ENCODE data around the gene ENOSF1. TPM values are rescaled to one million over a fixed set of nuclear protein-coding genes. Genes with fewer than 3 reads are reported as not detected.
A peak's percentile ranks its signal among the peaks of the same experiment; 100 is the strongest.
"Not testable (repeated sequence)": the region's sequence is repeated elsewhere in the genome, so short reads cannot be mapped to it uniquely, and the experiment has no call there.

Gene ENOSF1
- total RNA-seq = 32.7 and 34.8 TPM in 2 replicates
- 7.6 TPM for total RNA-seq (2013)
- polyA plus RNA-seq = 2.2 and 8.0 TPM in 2 replicates
- polyA minus RNA-seq = 4.5 and 5.2 TPM in 2 replicates

GRCh38 chr18:712401-713134 lies at the start of gene ENOSF1:
ENOSF1 (minus strand) TSS chr18:712630; CDS start chr18:712587, 43 bp downstream.
- H3K27ac Mint-ChIP-seq = peak within 1 kb of the TSS; percentile 82

GRCh38 chr18:759864-760263 lies 47.4 kb upstream of the ENOSF1 start:
- not testable (repeated sequence) for H3K79me2 ChIP-seq (ENCODE audit: control insufficient read depth, insufficient read depth, low read length)

More at GRCh38 chr18:712401-713134, at the start of gene ENOSF1:
- TF ChIP-seq CTCF (IDR thresholded peaks at IDR 0.05) = peak; percentile 52
- TF ChIP-seq EZH2 (IDR thresholded peaks at IDR 0.05; ENCODE audit: borderline replicate concordance, insufficient read depth, low read depth, low read length, poor library complexity, severe bottlenecking) = no peak
- ATAC-seq (ENCODE audit: low read depth) = peak; percentile 90
- Histone ChIP-seq H3K27me3 (replicated peaks in 1 of 4; ENCODE audit: control extremely low read depth in 1 of 4, control insufficient read depth in 3 of 4, insufficient read depth in 4 of 4, low read length in 3 of 4) (peaks cover 0 to 15% (median 0%) of the 10 kb centered on the region in 4 experiments), H3K79me2 (ENCODE audit: control insufficient read depth, insufficient read depth, low read length) (no peaks in the 10 kb centered on the region), H3K4me3 (ENCODE audit: control extremely low read depth in 1 of 5, extremely low read depth in 1 of 5, insufficient read depth in 1 of 5, low read depth in 2 of 5, low read length in 4 of 5) (peak within 1 kb of the TSS; percentile 45 to 78 (median 53)), H3K9me3 (ENCODE audit: control extremely low read depth in 1 of 3, control insufficient read depth in 2 of 3, insufficient read depth in 1 of 3, low read length in 2 of 3) (peaks cover 0 to 12% (median 2%) of the 10 kb centered on the region in 3 donors), H3K9ac (ENCODE audit: low read length) (peak within 1 kb of the TSS; percentile 71), H3K27ac (ENCODE audit: low read length in 2 of 2) (peak within 1 kb of the TSS in 1 of 2 donors; percentile 55), H2AFZ (ENCODE audit: insufficient read depth, low read depth, low read length, poor library complexity, severe bottlenecking) (peak within 1 kb of the TSS; percentile 66), H3K4me1 (ENCODE audit: control insufficient read depth in 2 of 2, insufficient read depth in 2 of 2, low read length in 2 of 2) (peaks cover 8 to 15% of the 10 kb centered on the region in 2 donors), H3K4me2 (replicated peaks; ENCODE audit: low read depth, low read length, poor library complexity, severe bottlenecking) (peak within 1 kb of the TSS; percentile 82), H3K36me3 (replicated peaks in 1 of 2; ENCODE audit: control extremely low read depth in 1 of 2, control insufficient read depth in 1 of 2, extremely low read depth in 1 of 2, insufficient read depth in 2 of 2, low read length in 1 of 2) (no peaks in the 10 kb centered on the region), H4K20me1 (ENCODE audit: control insufficient read depth, insufficient read depth, low read length, poor library complexity, severe bottlenecking) (no peaks in the 10 kb centered on the region)
- H3K27me3 Mint-ChIP-seq = peaks cover 4% of the 10 kb centered on the region
- no peaks in the 10 kb centered on the region for H3K9me3 Mint-ChIP-seq (ENCODE audit: insufficient read depth)
- intact Hi-C loops (cut with micrococcal nuclease) = loop anchor here (5.0 kb wide), 1 partner anchor 445 kb away; the partner anchor contains the start of gene THOC1
- ChIA-PET POLR2A (no interaction called here), CTCF (interaction anchor here (0.9 kb wide), 1 partner anchor 118 kb away, joined by 3 read pairs; no protein-coding TSS in a partner anchor)
- peaks cover 12% of the 10 kb centered on the region for H3K4me1 Mint-ChIP-seq
- 11% methylated on average over 88 of the region's 91 CpGs for WGBS (ENCODE audit: insufficient coverage)
- DNase-seq = peak; percentile 80
- H3K4me3 Mint-ChIP-seq = peak within 1 kb of the TSS; percentile 80

More at GRCh38 chr18:759864-760263, 47.4 kb upstream of the ENOSF1 start:
- DNase-seq; H3K9me3 Mint-ChIP-seq (ENCODE audit: insufficient read depth); CTCF ChIA-PET; H3K9me3 ChIP-seq (ENCODE audit: control extremely low read depth in 1 of 3, control insufficient read depth in 2 of 3, insufficient read depth in 1 of 3, low read length in 2 of 3); H3K27me3 ChIP-seq (replicated peaks in 1 of 4; ENCODE audit: control extremely low read depth in 1 of 4, control insufficient read depth in 3 of 4, insufficient read depth in 4 of 4, low read length in 3 of 4); H3K9ac ChIP-seq (ENCODE audit: low read length); H3K4me1 ChIP-seq (ENCODE audit: control insufficient read depth in 2 of 2, insufficient read depth in 2 of 2, low read length in 2 of 2); POLR2A ChIA-PET; H3K4me1 Mint-ChIP-seq; H3K4me2 ChIP-seq (replicated peaks; ENCODE audit: low read depth, low read length, poor library complexity, severe bottlenecking); H2AFZ ChIP-seq (ENCODE audit: insufficient read depth, low read depth, low read length, poor library complexity, severe bottlenecking); H4K20me1 ChIP-seq (ENCODE audit: control insufficient read depth, insufficient read depth, low read length, poor library complexity, severe bottlenecking); H3K27me3 Mint-ChIP-seq; intact Hi-C loops (cut with micrococcal nuclease); H3K27ac ChIP-seq (ENCODE audit: low read length in 2 of 2); H3K4me3 ChIP-seq (ENCODE audit: control extremely low read depth in 1 of 5, extremely low read depth in 1 of 5, insufficient read depth in 1 of 5, low read depth in 2 of 5, low read length in 4 of 5); ATAC-seq (ENCODE audit: low read depth); H3K4me3 Mint-ChIP-seq; H3K36me3 ChIP-seq (replicated peaks in 1 of 2; ENCODE audit: control extremely low read depth in 1 of 2, control insufficient read depth in 1 of 2, extremely low read depth in 1 of 2, insufficient read depth in 2 of 2, low read length in 1 of 2); H3K27ac Mint-ChIP-seq: not testable (repeated sequence)
- 100% methylated on average over 1 of the region's 4 CpGs for WGBS (ENCODE audit: insufficient coverage)
